ENCODE results near the gene HS6ST3.

HS6ST3 gene

DNA sequence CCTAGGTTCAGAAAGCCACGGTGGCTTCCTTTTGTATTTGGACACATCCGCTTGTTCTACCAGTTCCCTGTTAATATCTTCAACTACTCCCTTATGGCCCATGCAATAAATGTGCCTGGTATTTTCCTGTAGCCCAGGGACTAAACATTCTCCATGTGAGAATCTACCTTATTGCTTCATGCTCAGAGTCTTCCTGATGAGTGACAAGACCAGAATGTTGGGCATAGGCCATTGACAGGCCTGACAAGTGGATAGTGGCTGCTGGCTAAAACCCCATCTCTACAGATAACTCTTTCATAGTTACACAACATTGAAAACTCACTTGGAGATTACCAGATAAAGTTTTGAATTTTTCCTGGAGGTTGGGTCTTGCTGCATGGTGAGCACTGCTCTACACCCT lies 449.9 kb downstream of the HS6ST3 start:
- no peak for DNase-seq (ENCODE audit: low read depth in 2 of 2)

DNA sequence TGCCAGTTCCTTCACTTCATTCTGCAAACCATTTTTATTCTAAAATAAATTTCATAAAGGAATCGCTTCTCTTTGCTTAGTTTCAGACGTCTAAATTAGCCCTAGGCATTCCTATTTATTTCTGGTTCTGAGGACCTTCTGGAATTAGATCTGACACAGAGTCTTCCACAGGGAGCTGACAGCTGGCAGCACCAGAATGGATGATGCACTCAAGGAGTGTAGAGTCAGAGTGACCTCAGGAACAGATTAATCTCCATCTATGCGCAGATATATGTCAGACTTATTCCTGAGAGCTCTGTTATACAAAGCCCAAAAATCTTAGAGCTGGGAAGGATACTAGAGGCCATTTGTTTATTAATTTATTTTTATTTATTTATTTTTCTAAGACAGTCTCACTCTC lies 450.8 kb downstream of the HS6ST3 start:
- no peak for DNase-seq (ENCODE audit: low read depth in 2 of 2)

DNA sequence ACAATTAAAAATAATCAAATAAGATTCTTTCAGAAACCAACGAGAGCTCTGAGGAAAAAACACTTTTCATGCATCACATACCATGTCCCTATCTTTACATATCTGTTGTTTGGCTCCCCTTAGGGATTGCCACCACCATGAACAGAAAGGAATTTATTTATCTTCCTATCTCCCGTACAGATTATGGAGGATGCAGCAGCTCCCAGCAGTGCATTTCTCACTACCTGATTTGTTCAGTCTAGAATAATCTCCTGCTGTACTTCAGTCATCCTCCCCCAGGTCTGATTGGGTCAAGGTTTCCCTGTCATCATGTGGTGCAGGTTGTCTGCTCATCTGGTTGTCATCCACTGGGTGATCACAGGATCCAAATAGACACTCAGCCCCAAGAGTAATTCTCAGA lies 453.1 kb downstream of the HS6ST3 start:
- no peak for DNase-seq (ENCODE audit: low read depth in 2 of 2)

DNA sequence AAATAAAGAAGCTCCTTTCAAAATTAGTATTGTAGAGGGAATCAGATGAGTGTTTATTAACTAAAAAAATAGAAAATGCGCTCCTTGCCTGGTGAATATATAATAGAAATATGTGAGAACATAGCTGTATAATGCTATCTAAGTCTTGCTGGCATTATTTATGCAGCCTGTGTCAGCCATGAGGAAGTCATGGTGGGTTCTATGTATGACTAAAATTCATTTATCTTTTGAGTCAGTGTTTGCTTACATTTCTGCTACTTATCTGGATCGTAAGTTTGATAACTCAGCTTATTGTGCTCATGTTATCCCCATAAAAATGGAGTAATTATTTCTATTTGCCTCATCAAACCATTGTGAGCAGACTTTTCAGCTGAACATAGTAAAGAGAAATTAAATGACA lies 455.1 kb downstream of the HS6ST3 start:
- no peak for DNase-seq (ENCODE audit: low read depth in 2 of 2)

DNA sequence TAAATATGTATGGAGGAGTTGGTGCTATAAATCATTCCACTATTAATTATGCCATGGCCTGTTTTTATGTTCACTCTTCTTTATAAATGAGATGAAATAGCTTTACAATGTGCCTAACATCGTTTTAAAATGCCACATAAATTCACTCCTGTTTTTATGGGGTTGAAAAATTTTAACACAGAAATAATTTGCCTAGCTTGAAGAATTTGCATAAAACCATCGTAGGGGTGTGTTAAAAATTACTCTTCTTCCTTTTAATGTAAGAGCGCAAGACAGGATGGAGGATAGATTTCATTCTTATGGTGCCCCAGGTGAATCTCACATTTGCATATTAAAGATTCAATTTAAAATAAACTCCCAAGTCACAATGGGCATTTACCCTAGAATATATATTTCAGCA lies 456.6 kb downstream of the HS6ST3 start:
- DNase-seq (ENCODE audit: low read depth in 2 of 2), result no peak

DNA sequence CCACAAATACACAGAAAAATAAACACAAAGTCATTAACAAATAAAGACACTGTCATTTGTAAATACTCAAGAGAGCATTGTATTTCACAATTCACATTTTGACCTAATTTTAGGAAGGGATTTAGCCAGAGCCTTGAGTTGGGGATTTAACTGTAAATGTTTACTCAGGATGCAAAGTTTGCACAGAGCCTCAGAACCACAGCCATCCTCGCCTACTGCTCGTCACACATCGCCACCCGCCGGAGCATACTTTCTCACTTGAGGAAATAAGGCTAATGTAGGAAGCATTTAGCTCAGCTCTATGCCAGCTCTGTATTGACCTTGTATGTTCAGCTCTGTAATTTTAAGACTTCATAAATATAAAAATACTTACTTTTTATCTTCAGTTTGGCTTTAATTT lies 461.6 kb downstream of the HS6ST3 start:
- no peak for DNase-seq (ENCODE audit: low read depth in 2 of 2)

DNA sequence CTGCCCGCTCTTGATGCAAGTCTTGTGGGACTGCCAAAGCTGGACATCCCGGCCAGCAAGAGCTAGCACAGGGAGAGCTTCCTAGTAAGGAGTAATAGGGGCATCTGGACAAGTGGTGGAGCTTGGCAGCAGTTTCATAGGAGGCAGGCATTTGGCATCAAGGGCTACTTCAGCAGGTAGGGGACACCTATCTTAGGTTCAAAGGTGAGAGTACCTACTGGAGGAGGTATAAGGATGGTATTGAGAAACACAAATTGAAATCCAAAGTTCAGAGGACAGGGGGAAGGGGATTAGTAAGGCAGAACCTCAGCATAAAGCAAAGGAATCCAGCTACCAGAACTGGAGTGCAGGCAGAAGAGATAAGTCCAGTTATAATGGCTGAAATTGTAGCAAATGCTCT lies 462.7 kb downstream of the HS6ST3 start:
- DNase-seq (ENCODE audit: low read depth in 2 of 2), result no peak

DNA sequence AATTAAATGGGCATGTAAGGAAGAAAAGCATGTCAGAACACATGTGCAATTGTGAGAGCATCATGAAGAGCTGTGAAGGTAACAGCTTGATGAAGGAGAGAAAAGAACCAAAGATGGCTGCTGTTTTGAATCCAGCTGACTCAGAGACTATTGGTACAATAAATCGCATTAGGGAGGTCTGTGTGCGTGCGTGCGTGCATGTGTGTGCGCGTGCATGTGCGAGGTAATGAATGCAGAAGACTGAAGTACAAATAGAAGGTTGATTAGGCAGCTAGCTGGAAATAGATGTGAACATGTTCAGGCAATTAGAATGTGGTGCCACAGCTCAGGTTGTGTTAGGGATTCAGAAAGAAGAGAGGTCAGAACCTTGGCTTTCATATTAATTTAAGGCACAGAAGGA lies 463.9 kb downstream of the HS6ST3 start:
- DNase-seq (ENCODE audit: low read depth in 2 of 2), result no peak

DNA sequence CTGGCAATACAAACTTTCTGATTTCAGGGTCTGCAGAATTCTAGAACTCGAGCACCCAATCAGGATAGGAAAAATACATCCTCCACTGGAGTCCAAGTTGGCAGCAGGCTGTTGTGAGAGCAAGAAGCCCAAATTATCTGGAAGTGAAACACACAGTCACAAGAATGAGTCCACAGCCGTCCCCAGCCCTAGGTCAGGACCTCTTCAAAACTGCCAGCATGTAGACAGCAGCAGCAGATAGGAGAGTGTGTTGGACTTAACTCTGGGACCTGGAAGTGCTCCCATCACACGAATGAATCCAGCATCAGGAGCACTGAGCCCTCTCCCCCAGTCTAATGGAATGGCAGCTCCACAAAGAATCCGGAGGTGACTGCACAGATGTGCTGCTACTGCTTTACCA lies 483.7 kb downstream of the HS6ST3 start:
- no peak for DNase-seq (ENCODE audit: low read depth in 2 of 2)

DNA sequence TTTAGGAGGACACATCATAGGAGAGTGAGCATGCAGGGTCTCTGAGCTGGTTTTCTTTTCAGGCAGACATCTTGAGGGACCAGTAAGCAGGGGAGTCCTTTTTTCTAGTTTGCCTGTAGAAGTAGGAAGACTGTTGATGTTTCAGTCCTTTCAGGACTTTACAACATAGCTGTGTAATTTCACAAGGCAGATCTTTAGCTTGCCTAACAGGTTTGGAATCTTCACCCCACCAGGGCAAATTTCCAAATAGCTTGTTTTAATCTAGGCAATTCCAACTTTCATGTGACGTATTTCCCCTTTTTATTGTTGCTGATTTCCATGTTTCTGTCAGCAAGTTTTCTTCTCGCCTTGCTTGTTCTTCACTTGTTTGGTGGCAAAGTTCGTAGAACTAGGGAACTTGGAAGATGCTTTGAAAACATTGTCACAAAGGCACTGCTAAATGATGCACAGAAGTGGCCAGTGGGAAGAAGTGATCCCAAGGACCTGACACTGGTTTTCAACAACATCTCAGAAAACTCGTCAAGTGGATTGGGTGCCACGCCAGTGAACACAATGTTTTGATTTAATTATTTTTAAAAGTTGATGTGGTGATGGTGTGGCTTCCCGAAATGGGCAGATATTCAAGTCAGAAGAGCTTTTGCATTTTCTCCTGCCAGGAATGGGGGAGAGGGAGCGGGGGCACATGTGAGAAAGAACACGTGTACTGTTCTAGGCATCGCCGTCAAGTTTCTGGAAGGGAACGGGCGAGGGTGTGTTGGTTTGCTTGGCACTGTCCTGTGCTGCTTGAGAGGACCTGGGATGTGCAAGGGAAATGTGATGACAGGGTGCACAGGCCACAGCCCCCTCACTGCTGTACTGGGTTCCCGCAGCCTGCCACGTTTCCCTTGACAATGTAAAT lies 485.8 kb downstream of the HS6ST3 start:
- no peak for DNase-seq (ENCODE audit: low read depth in 2 of 2)

DNA sequence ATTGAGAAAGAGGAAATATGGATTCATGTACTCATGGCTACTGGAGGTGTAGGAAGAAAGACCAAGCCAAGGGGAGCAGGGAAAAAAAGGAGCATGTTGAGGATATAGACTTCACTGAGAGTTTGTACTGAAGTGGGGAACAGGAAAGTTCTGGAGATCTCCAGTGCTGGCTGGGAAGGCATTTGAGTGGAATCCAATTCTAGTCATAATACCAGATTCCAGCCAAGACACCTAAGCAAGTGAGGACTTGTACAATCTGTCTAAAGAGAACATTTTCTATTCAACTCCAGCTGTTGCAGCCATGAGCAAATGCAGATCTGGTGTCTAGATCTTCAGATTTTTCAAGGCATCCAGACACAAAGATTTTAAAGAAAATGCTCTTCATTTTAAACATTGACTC lies 491.8 kb downstream of the HS6ST3 start:
- DNase-seq (ENCODE audit: low read depth in 2 of 2), result no peak

DNA sequence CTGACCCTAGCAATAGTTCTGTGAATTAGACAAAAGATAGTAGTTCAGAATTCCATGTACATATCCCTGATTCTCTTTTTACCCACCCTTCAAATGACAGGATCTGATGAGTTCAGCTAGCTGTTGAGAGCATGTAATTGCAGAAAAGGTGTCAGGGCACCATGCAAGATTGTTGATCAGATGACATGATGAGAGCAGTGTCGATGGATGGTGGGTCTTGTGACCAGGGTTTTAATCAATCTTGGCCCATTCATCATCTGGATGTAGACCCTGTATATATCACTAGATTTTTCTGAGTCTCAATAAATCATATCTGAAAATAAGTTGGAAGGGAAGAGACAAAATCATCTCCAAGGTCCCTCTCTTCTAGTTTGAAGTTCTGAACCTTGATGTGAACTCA lies 525.3 kb downstream of the HS6ST3 start:
- DNase-seq (ENCODE audit: low read depth in 2 of 2), result no peak

DNA sequence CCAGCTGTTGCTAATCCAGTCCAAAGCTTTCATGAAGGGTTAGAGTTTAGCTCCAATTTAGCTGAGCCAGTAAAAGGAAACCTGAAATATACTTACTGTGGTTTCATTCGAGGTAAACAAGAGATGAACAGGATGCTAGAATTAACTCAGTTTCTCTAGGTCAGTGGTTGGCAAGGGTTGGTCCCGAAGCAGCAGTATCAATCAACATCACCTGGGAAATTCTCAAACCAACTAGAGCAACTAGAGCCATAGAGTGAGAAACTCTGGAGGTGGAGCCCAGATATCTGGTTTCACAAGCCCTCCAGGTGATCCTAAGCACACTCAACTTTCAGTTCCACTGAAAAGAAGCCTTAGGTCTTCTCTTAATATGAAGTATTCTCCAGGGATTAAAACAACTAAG lies 527.6 kb downstream of the HS6ST3 start:
- DNase-seq (ENCODE audit: low read depth in 2 of 2), result no peak

DNA sequence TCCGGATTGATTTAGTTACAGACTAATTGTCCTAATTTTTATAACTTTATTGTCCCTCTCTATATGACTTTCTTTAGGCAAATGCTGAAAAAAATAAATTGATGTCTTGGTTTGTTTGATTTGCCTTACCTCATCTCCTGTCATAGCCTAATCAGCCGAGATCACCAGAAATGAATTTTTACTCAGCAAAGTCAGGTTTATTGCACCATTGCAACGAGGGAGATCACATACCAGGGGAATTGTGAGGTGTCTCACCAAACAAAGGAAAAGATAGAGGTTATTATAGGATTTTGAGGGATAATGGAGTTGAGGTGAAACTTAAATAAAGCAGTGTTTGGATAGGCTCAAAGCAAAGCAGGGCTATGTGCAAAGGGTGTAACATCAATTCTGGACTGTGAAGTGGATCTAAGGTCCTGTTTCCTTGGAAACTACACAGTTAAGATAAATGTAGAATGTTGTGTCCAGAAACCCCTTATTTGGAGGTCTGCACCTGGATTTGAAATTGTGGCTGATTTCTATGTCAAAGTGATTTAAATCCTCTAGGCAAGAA lies 531.8 kb downstream of the HS6ST3 start:
- no peak for DNase-seq (ENCODE audit: low read depth in 2 of 2)

DNA sequence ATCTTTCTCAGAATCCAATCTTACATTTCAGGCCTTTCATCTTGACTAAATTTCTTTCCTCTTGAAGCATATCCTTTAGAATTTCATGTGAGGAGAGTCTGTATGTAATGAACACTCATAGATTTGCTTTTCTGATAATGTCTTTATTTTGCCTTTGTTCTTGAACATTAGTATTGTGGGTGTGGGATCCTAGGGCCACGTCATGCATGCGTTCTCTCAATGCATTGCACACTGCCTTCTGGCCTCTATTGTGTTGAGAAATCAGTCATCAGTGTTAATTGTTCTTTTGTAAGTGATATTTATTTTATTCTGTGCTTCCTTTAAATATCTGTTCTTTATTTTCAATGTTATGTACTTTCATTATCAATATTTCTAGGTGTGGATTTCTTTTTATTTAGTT lies 539.4 kb downstream of the HS6ST3 start:
- no peak for DNase-seq (ENCODE audit: low read depth in 2 of 2)

DNA sequence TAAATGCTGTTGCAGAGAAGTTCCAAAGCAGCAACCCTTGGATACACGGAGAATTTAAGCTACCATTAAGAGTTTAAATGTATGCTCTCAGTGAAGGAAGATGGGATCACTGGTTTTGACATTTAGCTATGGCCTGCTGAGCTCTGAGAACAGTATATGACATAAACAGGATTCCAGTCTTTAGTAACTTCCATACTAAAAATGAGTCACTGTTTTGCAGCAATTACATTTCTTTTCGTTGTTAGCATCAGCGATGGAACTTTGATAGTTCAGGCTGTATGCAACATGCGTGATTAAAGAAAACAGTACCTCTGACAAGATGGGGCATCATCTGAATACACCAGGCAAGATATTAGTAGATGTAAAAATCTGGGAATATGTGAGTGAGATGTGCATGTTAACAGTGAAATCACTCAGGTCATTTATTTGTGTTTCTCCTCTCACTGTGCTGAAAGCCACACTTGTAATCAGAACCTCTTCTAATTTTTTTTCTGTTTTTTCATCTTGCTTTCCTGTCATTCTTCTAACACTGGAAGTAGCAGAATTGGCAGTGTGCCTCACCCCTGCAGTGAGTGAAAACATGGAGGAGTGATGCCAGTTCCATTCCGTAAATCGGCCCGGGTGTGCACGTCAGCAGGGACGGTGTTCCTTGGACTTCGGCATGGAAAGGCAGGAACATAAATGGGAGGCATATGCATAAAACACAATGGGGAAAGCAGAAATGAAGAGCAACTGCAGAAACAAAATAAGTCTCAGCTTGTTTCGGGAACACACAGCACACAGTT lies 542.8 kb downstream of the HS6ST3 start:
- no peak for DNase-seq (ENCODE audit: low read depth in 2 of 2)

DNA sequence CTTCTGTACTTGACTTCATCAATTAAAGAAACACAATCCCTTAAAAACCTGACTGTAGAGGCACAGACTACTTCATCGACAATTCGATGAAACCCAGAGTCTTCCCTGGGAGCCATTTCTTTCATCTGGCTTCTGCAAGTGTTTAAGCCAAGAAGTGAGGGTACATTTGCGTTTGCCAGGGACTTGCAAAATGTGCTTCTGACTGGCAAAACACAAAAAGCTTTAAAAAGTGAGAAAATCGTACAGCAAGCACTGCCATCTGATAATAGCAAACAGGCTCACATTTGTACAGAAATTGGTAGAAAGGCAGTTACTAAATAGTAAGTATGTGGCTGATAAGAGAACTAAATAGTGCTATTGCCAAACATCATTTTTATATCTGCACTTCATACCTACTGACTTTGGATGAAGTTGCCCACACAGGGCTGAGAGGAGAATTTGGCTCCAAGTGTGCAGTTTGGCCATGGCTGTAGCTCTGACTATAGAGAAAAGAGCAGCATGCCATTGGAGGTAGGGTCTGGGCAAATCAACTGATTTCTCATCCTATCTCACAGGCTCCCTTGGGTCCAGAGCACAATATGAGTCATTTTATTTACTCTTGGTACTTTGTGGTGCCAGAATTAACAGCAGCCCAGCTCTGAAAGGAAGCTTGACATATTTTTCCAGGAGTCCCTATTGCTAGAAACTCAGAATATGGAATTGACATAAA lies 546.2 kb downstream of the HS6ST3 start:
- DNase-seq (ENCODE audit: low read depth in 2 of 2), result no peak

DNA sequence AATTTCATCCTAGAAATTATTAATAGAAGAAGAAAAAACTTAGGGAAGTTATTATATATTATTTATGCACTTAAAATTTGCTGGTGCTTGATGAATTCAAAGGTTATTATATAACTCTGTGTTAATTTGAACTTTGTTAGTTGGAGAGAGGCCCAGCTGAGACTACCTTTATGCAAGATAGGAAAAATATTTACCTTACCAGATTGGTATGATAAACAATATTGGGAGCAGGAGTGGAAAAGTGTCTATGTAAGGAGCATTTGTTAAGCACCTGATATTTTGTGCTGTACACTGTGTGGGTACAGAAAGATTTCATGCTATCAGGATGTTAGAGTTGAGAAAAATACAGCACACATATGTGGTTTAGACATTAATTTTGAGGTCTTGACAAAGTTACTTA lies 547.1 kb downstream of the HS6ST3 start:
- no peak for DNase-seq (ENCODE audit: low read depth in 2 of 2)

DNA sequence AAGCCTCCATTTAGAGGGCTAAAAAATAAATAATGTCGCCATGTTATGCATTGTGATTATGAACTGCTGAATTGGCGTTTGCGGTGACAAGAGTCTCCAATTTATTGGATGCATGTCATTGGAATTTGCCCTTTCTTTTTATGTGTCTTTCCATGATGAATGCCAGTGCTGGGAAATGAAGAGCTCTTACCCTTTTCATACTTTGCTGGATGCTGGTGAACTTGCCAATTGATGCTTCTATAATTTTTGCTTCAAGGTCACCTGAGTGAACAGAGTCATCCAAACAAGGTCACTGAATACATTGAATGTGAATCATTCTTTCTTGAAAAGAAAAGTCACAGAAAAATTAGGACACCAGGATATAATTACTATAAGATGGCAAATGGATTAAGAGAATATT lies 556.2 kb downstream of the HS6ST3 start:
- DNase-seq (ENCODE audit: low read depth in 2 of 2), result no peak

DNA sequence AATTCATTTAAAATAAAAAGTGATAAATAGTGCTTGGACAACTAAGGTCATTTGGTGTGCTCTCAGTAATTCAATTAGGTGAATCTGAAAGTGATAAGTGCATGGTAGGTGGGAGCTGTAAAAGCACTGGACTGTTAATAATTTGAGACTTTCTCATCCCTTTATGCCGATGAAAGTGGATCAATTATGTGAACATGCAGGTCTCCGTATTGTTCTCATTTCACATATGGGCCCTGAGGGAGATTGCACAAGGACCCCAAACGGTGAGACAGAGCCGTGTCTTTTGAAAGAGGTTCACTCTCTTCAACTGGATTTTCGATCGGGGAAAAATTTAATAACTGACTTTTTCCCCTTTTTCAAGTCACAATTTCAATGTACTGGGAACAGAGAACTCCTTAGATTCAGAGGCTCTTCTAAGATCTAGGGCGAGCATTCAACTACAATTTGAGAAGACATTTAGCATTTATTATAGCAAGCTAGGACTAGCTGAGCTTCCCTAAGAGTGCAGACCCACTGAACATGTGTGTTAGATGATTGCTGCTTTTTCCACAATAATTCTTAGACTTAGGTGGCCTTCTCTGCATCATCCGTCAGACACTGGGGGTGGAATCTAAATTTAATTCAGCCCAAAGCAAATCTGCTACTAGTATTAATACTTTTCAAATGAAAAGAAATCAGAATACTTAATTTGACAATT lies 556.8 kb downstream of the HS6ST3 start:
- DNase-seq (ENCODE audit: low read depth in 2 of 2), result no peak

DNA sequence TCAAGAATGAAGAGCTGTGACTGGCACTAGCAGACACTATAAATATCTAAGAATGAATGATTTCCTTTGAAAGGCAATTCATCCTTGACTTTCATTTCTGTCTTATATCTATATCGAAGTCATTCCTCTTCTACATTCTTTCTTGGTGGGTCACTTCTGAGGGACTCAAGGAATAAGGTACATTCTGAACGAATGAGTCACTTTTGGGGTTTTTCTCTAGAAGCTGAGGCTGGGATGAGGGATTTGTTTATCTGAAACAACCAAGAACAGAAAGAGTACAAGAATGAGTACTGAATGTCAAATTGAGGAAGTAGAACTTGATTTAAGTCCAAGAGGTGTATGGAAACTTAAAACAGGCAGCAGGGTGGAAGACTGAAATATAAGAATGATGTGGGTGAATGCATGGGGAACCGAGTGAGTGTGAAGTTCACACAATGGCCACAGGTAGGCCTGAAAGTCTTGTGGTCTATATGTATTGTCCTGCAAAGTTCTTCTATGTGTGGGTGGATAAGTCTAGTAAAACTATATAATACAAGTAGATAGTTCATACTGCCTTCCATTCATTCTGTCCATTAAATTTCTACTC lies 560.5 kb downstream of the HS6ST3 start:
- no peak for DNase-seq (ENCODE audit: low read depth in 2 of 2)

Data from stimulated activated CD4-positive, alpha-beta T cell treated with anti-CD3 and anti-CD28 coated beads, Interleukin-4, amount 100 ng/mL, for 48 hours (primary cell).